PC-9 (cell line): ENCODE data around the gene IGF2R.

Source experiments
- CTCF ChIP-seq: fragments of 200-600 bp; sonication (generic); conservative IDR thresholded peaks from 2 replicates; pipeline ENCODE4 v1.6.1; 2017; ENCODE audit warnings: mixed run types, antibody characterized with exemption, mild to moderate bottlenecking, moderate library complexity
- EZH2 ChIP-seq: fragments of 200-600 bp; sonication (generic); IDR thresholded peaks from 2 replicates; pipeline ENCODE4 v1.8.0; 2017; ENCODE audit warnings: antibody characterized with exemption, low read depth

GRCh38 chr6:159984268-159984786 lies 15.4 kb downstream of the IGF2R start:
- no peak for TF ChIP-seq CTCF
- no peak for TF ChIP-seq EZH2
